Measurements from ENCODE around the gene CTNNBL1.

GRCh38 chr20:37729909-37730308, 36.1 kb downstream of the CTNNBL1 start:
- no peak for TF ChIP-seq CTCF (IDR thresholded peaks at IDR 0.05)
- TF ChIP-seq POLR2A (IDR thresholded peaks at IDR 0.05): no peak
